GM19324 (cell line): Measurements from ENCODE around the gene LIMS2.

Experiments
- ATAC-seq: cut with Tn5 transposase; IDR thresholded peaks from one replicate; pipeline ENCODE4 v1.9.1; 2021; ENCODE audit warnings: mild to moderate bottlenecking, moderate library complexity; ENCODE audit not compliant: unreplicated experiment, low FRiP score

The LIMS2 gene

DNA sequence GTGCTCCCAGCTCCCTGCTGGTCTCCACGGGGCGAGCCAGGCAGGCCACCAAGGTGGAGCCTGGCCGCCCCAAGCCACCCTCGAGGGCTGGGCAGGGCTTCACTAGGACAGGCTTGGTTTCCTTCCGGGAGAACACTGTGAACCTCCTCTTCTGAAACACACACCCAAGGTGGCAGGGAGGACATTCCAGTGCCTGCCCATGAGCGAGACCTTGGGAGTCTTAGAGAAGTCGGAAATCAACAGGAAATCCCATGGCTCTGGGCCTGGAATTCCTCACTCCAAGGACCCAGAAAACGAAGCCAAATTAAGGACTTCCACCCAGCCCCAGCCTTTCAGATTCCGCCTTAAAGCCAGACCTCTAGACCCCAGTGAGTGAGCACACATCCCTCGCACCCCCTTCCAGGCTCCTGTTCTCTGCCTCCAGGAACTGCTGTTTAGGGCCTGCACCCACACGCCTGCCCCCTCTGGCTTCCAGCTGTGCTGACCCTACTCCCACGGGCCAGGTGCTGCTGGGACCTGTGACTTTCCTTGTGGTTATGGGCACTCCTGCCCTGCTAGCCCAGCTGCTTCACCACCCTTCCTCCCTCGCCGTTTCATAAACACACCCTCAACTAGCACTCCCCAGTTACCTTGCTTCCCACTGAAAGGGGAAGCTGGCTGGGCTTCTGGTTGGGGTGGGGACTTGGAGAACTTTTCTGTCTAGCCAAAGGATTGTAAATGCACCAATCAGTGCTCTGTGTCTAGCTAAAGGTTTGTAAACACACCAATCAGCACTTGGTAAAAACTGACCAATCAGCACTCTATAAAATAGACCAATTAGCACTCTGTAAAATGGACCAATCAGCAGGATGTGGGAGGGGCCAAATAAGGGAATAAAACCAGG is 15.7 kb downstream of the LIMS2 start:
- no peak for ATAC-seq

DNA sequence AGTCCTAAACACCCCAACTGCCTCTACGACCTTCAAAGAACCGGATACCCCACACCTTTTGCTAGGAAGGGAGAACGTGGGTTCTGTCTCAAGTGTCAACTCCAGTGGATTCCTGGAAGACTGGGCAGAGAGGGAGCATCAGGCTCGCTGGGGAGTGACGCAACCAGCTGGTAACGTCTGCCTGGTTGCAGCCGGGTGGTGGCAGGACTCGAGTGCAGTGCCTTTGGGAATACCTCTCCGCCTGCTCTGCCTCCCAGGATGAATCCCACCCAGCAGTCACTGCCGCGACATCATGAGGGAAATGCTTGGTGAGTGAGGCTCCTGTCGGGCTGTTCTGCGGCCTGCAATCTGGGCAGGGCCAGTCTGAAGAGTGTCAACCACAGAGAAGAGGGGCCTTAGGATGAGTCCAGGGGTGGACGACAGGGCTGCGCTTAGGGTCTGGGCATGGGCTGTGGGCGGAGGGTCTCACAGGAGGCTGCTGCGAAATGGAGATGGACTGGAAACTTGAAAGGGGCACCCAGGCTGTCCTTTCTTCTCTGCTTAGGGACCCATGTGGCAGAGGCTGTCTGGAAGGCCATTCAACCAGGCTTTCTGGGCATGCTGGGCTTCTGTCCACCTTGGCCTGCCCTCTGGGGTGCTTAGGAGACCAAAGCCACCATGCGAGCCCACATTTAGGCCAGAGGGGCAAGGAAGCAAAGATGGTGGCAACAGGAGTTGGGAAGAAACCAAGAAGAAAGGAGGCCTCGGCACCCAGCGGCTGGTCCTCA is 16.5 kb downstream of the LIMS2 start:
- ATAC-seq: no peak

GRCh38 chr2:127658146-127658545 is 17.2 kb downstream of the LIMS2 start:
- ATAC-seq: no peak

GRCh38 chr2:127657232-127657595 is 18.1 kb downstream of the LIMS2 start:
- ATAC-seq: no peak

- ATAC-seq: no peak
These were observed 18.6 kb downstream of the LIMS2 start for GRCh38 chr2:127656569-127657231.

- ATAC-seq: no peak
These were observed 19.9 kb downstream of the LIMS2 start for GRCh38 chr2:127655209-127656073.

DNA sequence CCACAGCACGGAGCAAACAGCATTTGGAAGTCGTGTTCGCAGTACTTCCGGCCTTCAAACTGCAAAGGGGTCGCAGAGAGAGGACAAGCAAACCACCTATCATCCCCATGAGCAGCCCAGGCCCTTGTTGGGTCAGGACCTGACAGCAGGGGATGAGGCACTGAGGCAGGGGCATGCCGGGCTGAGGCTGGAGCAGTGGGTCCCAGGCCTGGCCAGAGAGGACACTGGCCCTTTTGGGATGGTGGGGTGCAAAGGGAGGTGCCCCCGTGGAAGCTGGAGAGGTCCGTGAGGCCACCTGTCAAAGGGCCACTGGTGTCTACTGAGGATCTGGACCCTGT is 20.5 kb downstream of the LIMS2 start:
- no peak for ATAC-seq

DNA sequence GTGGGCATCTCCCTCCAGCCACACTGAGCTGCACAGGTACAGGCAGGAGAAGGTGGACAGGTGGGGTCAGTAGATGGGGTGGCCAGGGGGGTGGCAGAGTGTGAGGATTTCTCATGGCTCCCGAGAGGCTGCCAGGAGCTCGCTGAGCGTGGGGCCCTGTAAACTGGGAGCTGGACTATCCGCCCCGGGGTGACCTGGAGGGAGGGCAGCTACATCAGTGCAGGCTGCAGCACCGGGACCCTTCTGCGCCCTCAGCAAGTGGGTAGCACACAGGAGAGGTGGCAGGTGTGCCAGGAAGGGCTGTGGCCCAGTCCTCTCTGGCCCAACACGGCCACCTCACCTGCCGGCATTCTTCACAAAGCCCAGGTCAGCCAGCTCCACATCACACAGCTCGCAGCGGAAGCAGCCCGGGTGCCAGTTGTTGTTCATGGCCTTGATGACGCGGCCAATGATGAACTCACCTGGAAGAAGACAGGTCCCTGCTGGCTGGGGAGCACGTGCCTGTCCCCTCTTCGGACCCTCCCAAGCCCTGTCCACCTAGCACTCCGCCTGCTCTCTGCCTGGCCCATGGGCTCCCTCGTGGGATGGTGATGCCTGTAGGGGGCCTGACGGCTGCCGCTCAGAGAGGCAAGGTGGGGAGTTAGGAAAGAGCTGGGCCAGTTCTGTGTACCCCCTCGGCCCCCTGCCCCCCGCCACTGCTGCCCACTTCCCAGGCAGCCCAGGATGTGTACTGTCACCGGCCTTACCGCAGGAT is 21.1 kb downstream of the LIMS2 start:
- no peak for ATAC-seq

DNA sequence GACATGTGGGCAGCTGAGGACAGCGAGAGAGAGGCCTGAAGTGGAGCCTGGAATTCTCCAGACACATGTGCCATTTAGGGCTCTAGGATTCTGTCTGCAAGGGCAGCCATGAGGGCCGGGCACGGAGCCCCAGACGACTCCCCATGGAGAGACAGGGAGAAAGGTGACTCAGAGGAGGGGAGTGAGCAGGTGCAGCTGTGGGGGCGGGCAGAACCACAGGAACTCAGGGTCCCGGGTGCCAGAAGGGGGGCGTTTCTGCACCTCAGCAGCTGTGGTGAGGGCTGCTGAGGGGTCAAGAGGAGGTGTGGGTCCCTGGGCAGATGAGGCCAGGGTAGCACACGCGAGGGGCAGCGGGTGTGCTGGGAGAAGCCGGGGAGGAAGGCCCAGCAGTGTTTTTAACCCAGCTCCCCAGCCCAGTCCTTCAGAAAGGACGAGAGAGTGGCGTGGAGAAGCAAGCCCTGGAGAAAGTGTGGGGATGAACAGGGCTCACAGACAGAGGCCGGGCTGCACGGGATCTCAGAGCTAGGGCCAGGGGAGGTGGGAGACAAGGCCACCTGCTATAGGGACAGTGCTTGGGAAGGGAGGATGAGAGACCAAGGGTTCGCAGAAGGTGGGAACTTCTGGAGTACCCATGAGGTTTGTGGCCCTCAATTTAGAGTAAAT is 21.8 kb downstream of the LIMS2 start:
- ATAC-seq: no peak

DNA sequence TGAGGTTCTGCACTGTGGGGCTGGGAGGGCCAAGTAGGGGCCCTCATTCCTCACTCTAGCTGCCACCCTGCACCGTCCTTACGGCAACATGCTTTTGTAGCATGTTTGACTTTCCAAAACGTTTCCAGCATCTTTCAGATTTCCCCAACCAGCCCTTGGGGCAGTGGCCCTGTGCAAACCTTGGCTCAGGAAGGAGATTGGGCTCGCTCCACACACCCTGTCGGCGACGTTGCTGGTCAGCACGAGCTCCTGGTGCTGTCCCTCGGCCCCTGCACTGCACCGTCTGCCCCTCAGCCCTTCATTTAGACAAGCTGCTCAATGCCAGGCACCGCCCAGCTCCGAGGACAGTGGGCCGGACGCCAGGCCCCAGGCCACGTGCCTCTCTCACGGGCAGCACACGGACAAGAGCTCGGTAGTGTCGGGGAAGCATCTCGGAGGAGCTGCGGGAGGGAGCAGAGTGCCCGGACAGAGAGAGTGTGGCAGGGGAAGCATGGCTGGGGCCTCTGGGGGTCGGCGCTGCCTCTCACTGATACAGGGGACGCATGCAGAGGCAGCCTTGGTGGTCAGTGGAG is 22.5 kb downstream of the LIMS2 start:
- no peak for ATAC-seq

DNA sequence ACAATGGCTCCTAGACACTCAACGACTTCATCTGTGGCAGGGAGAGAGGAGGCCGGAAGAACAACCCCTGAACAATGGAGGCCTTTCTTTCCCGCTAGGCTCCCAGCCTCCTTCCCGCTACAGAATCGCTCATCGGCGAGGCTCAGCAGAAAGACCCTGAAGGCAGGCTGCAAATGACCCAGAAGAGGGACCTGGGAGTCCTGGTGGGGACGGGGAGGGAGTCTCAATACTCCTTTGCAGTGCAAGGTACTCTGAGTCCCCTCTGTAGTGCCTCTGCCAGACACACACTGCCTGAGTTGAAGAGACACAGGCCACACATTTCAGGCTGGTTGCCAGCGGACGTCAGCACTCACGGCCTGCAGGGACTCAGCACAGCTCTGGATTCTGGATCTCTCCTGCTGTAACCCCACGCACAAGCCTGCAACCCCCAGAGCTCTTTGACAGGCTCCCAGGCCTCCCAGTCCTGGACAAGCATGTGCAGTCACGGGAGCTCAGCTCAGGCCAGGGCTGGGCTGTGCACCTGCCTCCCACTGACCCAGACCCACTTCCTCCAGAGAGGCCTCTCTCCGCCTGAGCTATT is 23.3 kb downstream of the LIMS2 start:
- ATAC-seq: no peak

GRCh38 chr2:127651381-127651809 is 23.9 kb downstream of the LIMS2 start:
- ATAC-seq: no peak

GRCh38 chr2:127650785-127651380 is 24.4 kb downstream of the LIMS2 start:
- ATAC-seq: no peak

GRCh38 chr2:127650041-127650784 is 25.1 kb downstream of the LIMS2 start:
- no peak for ATAC-seq

GRCh38 chr2:127649684-127650040 is 25.7 kb downstream of the LIMS2 start:
- ATAC-seq: peak; percentile 43

GRCh38 chr2:127649100-127649611 is 26.2 kb downstream of the LIMS2 start:
- no peak for ATAC-seq

DNA sequence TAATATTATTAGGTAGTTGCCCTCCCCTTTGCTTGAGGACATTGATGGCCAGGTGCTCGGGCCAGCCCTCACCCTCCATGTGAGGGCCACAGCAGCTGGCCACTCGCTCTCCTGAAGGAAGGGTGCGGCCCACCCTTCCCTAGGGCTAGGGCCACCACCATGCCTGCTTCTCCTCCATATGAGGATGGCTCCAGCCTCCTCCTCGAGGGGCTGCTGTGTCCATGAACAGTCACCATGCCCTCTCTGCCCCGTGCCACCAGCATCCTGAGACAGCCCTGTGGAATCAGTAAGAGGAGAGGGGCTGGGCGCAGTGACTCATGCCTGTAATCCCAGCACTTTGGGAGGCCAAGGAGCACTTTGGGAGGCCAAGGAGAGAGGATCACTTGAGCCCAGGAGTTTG is 27.0 kb downstream of the LIMS2 start:
- no peak for ATAC-seq
